Right lobe of liver (tissue), 4 donors: ENCODE data around the gene KCNH1.

ENCODE experiments used
- POLR2A ChIP-seq: fragments of 450-650 bp; IDR thresholded peaks from one replicate; pipeline ENCODE4 v1.6.1; 2017; ENCODE audit warnings: antibody characterized with exemption, mild to moderate bottlenecking
- TF ChIP-seq, protein P1 (sequence below), 4 donors: fragments of 200-600 bp in 3 of 4; fragments of 450-650 bp in 1 of 4; IDR thresholded peaks; one replicate each; pipeline versions ENCODE4 v1.5.1 to v1.8.0; 2016 to 2022; ENCODE audit warnings: antibody characterized with exemption in 4 of 4, mild to moderate bottlenecking in 2 of 4
- donor health status: DM: no; HTN: no; CAD: no.
- donor health status: DM: no; HTN: no; CAD: no.
- donor health status: DM: no; HTN: yes; CAD: no.

DNA sequence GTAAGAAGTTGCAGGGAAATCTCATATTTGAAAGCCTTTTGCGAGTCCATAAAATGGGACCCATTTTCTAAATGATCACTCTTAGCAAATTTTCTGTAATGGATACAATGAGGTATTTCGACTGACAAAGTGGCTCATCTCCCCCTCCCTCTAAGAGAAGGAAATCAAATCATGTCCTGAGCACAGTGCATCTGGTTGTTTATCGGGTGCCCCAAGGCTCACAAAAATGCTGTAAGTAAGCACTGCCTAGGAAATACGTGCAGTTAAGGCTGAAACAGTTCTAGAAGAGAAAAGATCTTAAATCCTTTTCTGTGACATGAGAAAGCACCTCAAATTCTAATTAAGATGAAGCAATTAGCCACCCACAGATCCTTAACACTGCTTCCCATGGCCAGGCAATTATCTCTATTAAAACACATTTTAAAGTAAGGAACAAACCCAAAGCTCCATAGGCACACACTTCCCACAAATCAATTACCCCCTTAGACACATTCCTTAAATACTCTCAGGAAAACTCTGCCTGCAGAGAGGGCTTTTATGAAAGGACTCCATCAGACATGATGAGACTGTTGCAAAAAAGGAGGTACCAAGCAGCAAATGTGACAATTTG is 216.3 kb downstream of the KCNH1 start:
- TF ChIP-seq, protein P1, sequence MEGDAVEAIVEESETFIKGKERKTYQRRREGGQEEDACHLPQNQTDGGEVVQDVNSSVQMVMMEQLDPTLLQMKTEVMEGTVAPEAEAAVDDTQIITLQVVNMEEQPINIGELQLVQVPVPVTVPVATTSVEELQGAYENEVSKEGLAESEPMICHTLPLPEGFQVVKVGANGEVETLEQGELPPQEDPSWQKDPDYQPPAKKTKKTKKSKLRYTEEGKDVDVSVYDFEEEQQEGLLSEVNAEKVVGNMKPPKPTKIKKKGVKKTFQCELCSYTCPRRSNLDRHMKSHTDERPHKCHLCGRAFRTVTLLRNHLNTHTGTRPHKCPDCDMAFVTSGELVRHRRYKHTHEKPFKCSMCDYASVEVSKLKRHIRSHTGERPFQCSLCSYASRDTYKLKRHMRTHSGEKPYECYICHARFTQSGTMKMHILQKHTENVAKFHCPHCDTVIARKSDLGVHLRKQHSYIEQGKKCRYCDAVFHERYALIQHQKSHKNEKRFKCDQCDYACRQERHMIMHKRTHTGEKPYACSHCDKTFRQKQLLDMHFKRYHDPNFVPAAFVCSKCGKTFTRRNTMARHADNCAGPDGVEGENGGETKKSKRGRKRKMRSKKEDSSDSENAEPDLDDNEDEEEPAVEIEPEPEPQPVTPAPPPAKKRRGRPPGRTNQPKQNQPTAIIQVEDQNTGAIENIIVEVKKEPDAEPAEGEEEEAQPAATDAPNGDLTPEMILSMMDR (IDR thresholded peaks at IDR 0.05), result no peak
- no peak for TF ChIP-seq POLR2A
